SW 1271 (cell line): ENCODE data around the gene HAUS2.

Source experiments
- DNase-seq, 2 experiments: peaks; one replicate each; lab custom pipeline; 2025; lab: John Stamatoyannopoulos, UW

The HAUS2 gene

GRCh38 chr15:42608752-42609488 lies 60.3 kb downstream of the HAUS2 start:
- no peak for DNase-seq

GRCh38 chr15:42611532-42611931 lies 62.9 kb downstream of the HAUS2 start:
- DNase-seq = no peak

GRCh38 chr15:42612367-42612912 lies 63.8 kb downstream of the HAUS2 start:
- no peak for DNase-seq

- no peak for DNase-seq
Measured at GRCh38 chr15:42616107-42616506, 67.5 kb downstream of the HAUS2 start.
